Measurements from ENCODE around the gene HSPB9.

GRCh38 chr17:42118126-42118510 lies 4.5 kb upstream of the HSPB9 start:
- TF ChIP-seq CTCF (IDR thresholded peaks at IDR 0.05; ENCODE audit: low read depth, low read length) = no peak
- TF ChIP-seq POLR2A (IDR thresholded peaks at IDR 0.05; ENCODE audit: extremely low read depth, insufficient read length) = no peak
- no peak for TF ChIP-seq MAX (IDR thresholded peaks at IDR 0.05; ENCODE audit: low read depth, low read length)

Measured in NB4 (cell line).